Activated T-cell treated with anti-CD3 and anti-CD28 coated beads, Interleukin-2, amount 50 U/mL, for 24 hours (primary cell): Measurements from ENCODE around the gene BPIFB2.
A peak's percentile ranks its signal among the peaks of the same experiment; 100 is the strongest.

Source experiments
- DNase-seq: peaks from one replicate; pipeline ENCODE4 v3.0.0-alpha.2; 2020
- H3K27ac Mint-ChIP-seq: 2 replicates; pipeline ENCODE4 v1.8.0; 2020; ENCODE audit warnings: mild to moderate bottlenecking, mixed read lengths
- H3K27me3 Mint-ChIP-seq: 2 replicates; pipeline ENCODE4 v1.8.0; 2020; ENCODE audit warnings: mixed read lengths
- H3K36me3 Mint-ChIP-seq: 2 replicates; pipeline ENCODE4 v1.8.0; 2020; ENCODE audit warnings: low read depth, mixed read lengths
- H3K4me1 Mint-ChIP-seq: 2 replicates; pipeline ENCODE4 v1.8.0; 2020; ENCODE audit warnings: low read depth, mixed read lengths
- H3K4me3 Mint-ChIP-seq: 2 replicates; pipeline ENCODE4 v1.8.0; 2020; ENCODE audit warnings: mild to moderate bottlenecking, moderate library complexity, mixed read lengths
- H3K9me3 Mint-ChIP-seq: 2 replicates; pipeline ENCODE4 v1.8.0; 2020; ENCODE audit warnings: mixed read lengths

The BPIFB2 gene

DNA sequence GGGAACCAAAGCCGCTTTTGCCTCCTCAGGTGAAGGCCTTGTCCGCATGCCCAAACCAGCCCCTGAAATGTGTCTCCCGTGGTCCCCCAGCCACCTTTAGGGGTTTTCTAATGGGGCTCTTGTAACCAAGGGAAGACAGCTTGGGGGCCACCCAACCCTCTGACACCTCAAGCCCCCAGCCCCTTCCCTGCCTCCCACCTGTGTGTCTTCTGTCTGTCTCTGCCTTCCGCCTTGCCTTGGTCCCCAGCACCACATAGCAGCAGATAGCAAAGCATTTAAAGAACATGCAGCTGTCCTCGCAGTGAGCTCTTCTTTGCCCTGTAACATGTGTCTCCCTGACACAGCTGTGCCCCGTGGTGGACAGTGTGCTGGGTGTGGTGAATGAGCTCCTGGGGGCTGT lies 55.8 kb downstream of the BPIFB2 start:
- no peak for DNase-seq
- Mint-ChIP-seq H3K9me3 (no peaks in the 10 kb centered on the region), H3K4me1 (peaks cover 5% of the 10 kb centered on the region), H3K27me3 (no peaks in the 10 kb centered on the region), H3K36me3 (no peaks in the 10 kb centered on the region), H3K27ac (no peak overlapping the region), H3K4me3 (no peak overlapping the region)

DNA sequence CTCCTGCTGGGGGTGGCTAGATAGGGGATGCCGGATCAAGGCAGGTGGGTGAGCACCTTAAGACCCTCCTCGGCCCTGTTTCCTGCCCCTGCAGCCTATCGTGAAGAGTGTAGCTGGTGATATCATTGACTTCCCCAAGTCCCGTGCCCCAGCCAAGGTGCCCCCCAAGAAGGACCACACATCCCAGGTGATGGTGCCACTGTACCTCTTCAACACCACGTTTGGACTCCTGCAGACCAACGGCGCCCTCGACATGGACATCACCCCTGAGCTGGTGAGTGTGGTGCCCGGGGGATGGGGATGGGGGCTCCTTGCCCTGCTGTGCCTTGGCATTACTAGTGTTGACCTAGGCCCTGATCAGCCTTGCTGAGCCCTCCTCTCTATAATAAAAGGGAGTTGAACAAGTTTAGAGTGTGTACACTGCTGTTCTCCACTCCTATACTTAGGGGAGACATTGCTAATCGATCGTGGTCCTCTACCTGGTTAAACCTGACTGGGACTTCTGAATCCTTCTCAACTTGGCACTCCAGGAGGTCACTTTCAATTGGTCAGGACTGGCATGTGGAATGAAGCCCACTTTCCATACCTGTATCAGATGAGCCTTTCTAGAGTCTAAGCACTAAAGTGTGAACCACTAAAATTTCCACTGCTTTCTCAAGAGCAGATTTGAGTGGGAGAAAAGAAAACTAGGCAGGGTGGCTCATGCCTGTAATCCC lies 57.2 kb downstream of the BPIFB2 start:
- Mint-ChIP-seq H3K9me3 (no peaks in the 10 kb centered on the region), H3K27me3 (no peaks in the 10 kb centered on the region), H3K36me3 (no peaks in the 10 kb centered on the region), H3K27ac (no peak overlapping the region), H3K4me1 (peaks cover 8% of the 10 kb centered on the region), H3K4me3 (no peak overlapping the region)
- no peak for DNase-seq

DNA sequence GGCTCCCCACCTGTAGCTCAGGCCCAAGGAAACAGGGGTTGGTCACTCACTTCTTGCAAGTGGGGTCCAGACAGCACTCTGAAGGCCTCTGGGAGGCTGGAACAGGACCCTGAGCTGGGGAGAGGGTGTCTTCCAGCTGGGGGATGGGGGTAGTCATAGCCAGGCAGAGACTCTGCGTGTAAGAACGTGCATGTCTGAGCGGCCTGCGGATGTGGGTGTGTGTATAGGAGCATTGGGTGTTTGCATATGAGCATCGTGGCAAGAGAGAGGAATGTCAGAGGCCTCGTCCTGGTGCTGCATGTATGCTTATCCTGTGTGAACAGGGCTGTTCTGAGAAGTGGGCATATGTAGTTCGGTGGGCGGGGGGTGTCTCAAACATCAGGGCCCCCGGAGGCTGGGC lies 58.3 kb downstream of the BPIFB2 start:
- H3K36me3 Mint-ChIP-seq: no peaks in the 10 kb centered on the region
- peaks cover 8% of the 10 kb centered on the region for H3K4me1 Mint-ChIP-seq
- no peak overlapping the region for H3K4me3 Mint-ChIP-seq
- DNase-seq: no peak
- no peak overlapping the region for H3K27ac Mint-ChIP-seq
- H3K9me3 Mint-ChIP-seq: no peaks in the 10 kb centered on the region
- no peaks in the 10 kb centered on the region for H3K27me3 Mint-ChIP-seq

DNA sequence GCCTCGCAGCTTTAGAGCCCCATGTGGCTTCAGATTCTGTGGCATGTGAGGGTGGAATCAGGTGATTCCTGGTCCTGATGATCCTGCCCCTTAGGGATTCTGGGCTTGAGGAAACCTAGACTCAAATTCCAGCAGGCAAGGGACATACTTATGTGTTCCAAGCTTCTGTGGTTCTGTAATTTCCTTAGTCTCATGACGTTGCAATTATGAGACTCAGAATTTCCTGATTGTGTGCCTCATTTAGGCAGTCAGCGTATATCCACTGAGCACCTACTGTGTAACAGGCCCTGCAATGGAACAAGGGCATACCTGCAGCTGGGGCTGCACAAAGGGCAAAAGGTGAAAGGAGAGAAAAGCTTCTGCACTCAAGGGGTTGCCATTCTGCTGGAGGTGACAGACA lies 60.3 kb downstream of the BPIFB2 start:
- Mint-ChIP-seq H3K27ac (peak overlapping the region; percentile 3), H3K9me3 (no peaks in the 10 kb centered on the region), H3K4me1 (peaks cover 8% of the 10 kb centered on the region), H3K4me3 (no peak overlapping the region), H3K36me3 (no peaks in the 10 kb centered on the region), H3K27me3 (no peaks in the 10 kb centered on the region)
- no peak for DNase-seq

DNA sequence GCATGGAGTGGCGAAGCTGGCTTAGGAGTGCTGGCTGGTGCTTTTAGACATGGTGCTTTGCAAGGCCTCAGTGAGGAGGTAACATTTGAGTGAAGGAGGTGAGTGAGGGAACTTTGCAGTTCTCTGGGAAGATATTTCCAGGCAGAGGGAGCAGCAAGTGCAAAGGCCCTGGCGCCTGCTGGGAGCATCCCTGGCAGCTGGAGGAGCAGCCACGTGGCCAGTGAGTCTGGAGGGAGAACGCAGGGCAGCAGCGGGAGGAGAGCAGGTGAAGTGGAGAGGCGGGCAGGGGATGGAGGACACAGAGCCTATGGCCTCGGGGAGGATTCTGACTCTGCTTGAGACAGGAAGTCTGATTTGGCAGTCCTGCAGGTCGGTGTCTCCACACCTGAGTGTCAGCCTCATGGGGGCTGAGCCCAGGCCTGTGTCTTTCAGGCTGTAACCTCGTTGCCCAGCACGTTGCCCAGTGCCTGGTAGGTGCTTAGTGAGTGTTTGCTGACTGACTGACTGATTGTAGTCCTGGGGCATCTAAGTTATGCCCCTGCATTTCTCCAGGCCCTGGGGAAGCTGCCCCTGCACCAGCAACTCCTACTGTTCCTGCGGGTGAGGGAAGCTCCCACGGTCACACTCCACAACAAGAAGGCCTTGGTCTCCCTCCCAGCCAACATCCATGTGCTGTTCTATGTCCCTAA lies 60.9 kb downstream of the BPIFB2 start:
- Mint-ChIP-seq H3K27ac (no peak overlapping the region), H3K27me3 (no peaks in the 10 kb centered on the region), H3K4me1 (peaks cover 8% of the 10 kb centered on the region), H3K9me3 (no peaks in the 10 kb centered on the region), H3K36me3 (no peaks in the 10 kb centered on the region), H3K4me3 (no peak overlapping the region)
- DNase-seq: no peak

DNA sequence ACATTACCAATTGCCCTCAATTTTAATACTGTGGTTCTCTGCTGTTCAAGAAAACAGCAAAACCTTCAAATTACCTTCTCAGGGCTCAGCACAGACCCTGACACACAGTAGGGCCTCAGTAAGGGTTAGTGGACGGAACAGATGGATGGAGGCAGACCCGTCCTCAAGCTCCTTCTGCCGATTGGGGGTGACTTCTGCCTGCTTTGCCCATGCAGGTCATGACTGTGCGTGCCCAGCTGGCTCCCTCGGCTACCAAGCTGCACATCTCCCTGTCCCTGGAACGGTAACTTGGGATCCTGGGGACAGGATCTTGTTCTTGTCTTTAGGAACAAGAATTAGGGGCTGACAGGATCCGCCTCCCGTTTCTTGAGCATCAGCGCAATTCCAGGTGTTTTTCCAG lies 62.2 kb downstream of the BPIFB2 start:
- DNase-seq: no peak
- H3K27ac Mint-ChIP-seq: no peak overlapping the region
- peaks cover 8% of the 10 kb centered on the region for H3K4me1 Mint-ChIP-seq

DNA sequence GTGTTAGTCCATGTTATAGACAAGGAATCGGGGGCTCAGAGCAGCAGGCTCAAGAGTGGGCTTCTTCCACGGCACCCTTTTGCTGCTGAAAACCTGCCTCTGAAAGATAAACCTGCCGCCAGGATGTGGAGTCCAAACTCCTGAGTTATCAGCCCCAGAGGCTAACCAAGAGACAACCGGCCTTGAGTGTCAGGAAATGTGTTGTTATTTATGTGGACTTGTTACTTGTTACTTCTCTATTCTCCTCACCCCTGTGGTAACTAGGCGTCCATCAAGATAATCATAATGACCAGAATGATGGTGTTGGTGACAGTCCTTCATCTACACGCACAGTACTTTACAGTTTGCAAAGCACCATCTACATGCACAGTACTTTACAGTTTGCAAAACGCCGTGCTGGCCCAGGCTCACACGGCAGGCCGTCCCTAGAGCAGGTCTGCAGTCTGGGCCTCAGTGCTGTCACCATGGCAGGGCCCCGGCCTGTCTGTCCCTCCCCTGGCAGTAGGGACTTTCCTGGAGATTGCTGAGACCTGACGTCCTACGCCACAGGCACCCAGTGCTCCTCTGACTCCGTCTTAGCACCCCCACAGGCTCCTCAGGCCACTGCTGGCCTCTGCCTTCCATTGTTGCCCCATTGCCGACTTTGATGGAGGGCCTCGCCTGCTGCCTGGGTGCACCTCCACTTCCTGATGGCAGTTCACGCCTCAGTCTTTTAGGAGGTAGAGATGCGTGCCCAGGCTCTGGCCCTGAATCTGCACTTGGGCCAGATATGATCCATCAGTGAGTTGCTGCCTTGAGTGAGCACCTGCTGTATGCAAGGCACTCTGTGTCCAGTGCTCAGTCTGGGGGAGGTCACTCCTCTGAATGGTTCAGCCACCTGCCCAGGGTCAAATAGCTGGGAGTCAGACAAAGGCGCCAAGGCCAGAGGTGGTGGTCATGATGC lies 62.9 kb downstream of the BPIFB2 start:
- no peak for DNase-seq
- no peak overlapping the region for H3K27ac Mint-ChIP-seq
- no peaks in the 10 kb centered on the region for H3K27me3 Mint-ChIP-seq
- H3K4me1 Mint-ChIP-seq: peaks cover 8% of the 10 kb centered on the region
- no peak overlapping the region for H3K4me3 Mint-ChIP-seq
- no peaks in the 10 kb centered on the region for H3K9me3 Mint-ChIP-seq
- H3K36me3 Mint-ChIP-seq: no peaks in the 10 kb centered on the region

More for the DNA sequence above, 62.2 kb downstream of the BPIFB2 start:
- Mint-ChIP-seq H3K9me3 (no peaks in the 10 kb centered on the region), H3K4me3 (no peak overlapping the region), H3K27me3 (no peaks in the 10 kb centered on the region), H3K36me3 (no peaks in the 10 kb centered on the region)

DNA sequence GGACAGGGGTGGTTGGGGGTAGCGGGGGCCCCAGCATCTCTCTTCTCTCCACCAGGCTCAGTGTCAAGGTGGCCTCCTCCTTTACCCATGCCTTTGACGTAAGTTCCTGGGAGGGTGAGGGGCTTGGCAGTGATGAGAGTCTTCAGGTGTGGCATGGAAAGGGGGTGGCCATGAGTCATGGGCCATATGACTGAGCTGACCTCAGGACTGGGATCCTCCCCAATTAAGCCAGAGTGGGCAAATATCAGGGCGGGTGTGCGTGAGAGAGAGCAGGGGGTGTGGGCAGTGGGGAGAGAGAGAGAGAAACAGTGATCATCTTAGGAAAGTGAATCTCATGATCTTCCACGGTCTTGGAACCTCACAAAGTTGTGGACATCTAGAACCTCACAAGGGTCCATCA lies 63.7 kb downstream of the BPIFB2 start:
- Mint-ChIP-seq H3K36me3 (no peaks in the 10 kb centered on the region), H3K27ac (no peak overlapping the region)
- no peak for DNase-seq

DNA sequence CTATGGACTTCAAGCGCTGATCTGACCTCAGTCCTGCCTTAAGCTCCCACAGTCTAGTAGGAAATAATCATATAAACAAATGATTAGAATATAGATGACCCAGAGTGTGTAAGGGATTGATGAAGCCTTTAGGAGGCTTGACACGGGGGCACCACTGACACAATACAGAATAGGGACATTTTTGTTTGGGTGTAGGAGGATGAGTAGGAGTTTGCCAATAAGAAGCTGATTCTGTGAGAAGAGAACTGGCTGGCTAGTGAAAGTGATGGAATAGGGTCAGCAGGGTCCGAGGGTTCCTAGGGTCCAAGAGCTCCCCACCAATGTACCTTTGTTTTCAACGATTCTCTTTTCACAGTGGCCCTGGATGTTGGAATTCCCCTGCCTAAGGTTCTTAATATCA lies 64.9 kb downstream of the BPIFB2 start:
- DNase-seq: no peak
- peaks cover 8% of the 10 kb centered on the region for H3K4me1 Mint-ChIP-seq
- H3K27ac Mint-ChIP-seq: no peak overlapping the region
- H3K4me3 Mint-ChIP-seq: no peak overlapping the region
- H3K9me3 Mint-ChIP-seq: no peaks in the 10 kb centered on the region
- H3K36me3 Mint-ChIP-seq: no peaks in the 10 kb centered on the region
- H3K27me3 Mint-ChIP-seq: no peaks in the 10 kb centered on the region

More for the DNA sequence above, 63.7 kb downstream of the BPIFB2 start:
- peaks cover 8% of the 10 kb centered on the region for H3K4me1 Mint-ChIP-seq
- H3K9me3 Mint-ChIP-seq: no peaks in the 10 kb centered on the region
- no peaks in the 10 kb centered on the region for H3K27me3 Mint-ChIP-seq
- H3K4me3 Mint-ChIP-seq: no peak overlapping the region

DNA sequence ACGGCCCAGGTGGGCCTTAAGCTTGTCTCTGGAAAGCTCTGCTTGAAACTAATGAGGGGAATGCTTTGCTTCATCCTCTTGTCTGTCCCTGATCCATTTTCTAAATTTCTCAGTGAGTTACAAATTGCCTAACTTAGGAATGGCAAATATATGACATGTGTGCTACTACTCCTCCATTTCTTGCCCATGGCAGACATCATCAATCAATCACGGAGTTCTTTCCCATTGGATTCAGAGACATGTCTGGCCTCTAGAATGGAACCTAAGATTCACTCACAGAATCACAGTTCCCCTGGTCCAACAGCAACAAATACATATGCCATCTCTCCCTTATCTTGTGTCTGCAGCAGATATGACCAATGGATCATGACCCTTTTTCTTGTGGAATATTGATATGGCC lies 65.3 kb downstream of the BPIFB2 start:
- no peak for DNase-seq
- H3K36me3 Mint-ChIP-seq: no peaks in the 10 kb centered on the region
- H3K9me3 Mint-ChIP-seq: no peaks in the 10 kb centered on the region
- H3K4me3 Mint-ChIP-seq: no peak overlapping the region
- H3K27ac Mint-ChIP-seq: no peak overlapping the region
- H3K4me1 Mint-ChIP-seq: peaks cover 7% of the 10 kb centered on the region
- no peaks in the 10 kb centered on the region for H3K27me3 Mint-ChIP-seq
